Stomach (tissue), 4 donors: ENCODE measurements around the gene CLPX.
"Not testable (repeated sequence)": the region's sequence is repeated elsewhere in the genome, so short reads cannot be mapped to it uniquely, and the experiment has no call there.

Experiments used
- CTCF ChIP-seq, 7 experiments: fragments of 450-650 bp in 4 of 7; fragments of 200-600 bp in 3 of 7; sonication (generic) in 3 of 7; IDR thresholded peaks; one replicate each; pipeline ENCODE4 v1.5.1; 2016 to 2019; ENCODE audit warnings: antibody characterized with exemption in 7 of 7, control low read depth in 2 of 7, mild to moderate bottlenecking in 1 of 7
- EP300 ChIP-seq: sonication (generic); formaldehyde crosslinking; IDR thresholded peaks from one replicate; pipeline ENCODE4 v1.6.1; 2017; ENCODE audit warnings: antibody characterized with exemption
- POLR2A ChIP-seq, 4 donors: fragments of 450-650 bp; IDR thresholded peaks; one replicate each; pipeline ENCODE4 v1.6.1; 2016; ENCODE audit warnings: antibody characterized with exemption in 4 of 4, control low read depth in 2 of 4, mild to moderate bottlenecking in 1 of 4, moderate library complexity in 1 of 4
- POLR2AphosphoS5 ChIP-seq, 3 donors: sonication (generic); formaldehyde crosslinking; IDR thresholded peaks; one replicate each; pipeline ENCODE4 v1.6.1; 2016; ENCODE audit warnings: antibody characterized with exemption in 3 of 3

- TF ChIP-seq CTCF (IDR thresholded peaks at IDR 0.05); EP300; POLR2A (IDR thresholded peaks at IDR 0.05); POLR2AphosphoS5 (IDR thresholded peaks at IDR 0.05): not testable (repeated sequence)
These were observed 48.1 kb downstream of the CLPX start for GRCh38 chr15:65137089-65137488.
